Activated CD8-positive, alpha-beta memory T cell treated with anti-CD3 and anti-CD28 coated beads, Interleukin-2, amount 50 U/mL, for 48 hours (primary cell): ENCODE results near the gene TMEFF2.

Experiments used
- DNase-seq: peaks from one replicate; pipeline ENCODE4 v3.0.0-alpha.2; 2020

TMEFF2 gene

DNA sequence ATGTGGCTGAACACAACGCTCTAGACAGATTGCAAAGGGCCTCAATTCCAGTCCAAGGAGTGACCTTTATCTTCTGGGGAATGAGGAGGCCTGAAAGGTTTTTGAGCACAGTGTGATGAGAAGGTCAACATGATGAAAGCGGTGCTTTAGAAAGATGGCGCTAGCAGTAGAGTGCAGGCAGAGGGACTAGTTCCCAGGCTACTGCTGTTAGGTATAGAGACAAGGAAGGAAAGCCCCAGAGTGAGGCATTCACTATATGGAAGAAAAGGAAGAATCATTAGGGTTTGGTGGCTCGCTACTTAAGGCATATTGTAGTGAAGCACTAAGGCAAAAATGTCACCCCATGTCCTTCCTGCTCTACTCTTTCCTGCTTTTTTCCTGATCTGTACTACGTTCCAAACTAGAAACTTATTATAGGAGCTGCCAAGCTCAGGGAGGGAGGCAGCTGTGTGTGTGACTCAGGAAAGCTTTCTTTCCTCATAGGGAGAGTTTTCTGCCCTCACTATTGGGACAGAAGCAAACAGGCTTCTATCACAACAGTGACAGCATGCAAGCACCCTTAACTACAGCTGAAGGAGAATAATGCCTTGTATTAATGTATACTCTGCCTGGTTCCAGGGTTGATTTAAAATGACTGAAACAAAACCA is 187.0 kb downstream of the TMEFF2 start:
- DNase-seq, result no peak

DNA sequence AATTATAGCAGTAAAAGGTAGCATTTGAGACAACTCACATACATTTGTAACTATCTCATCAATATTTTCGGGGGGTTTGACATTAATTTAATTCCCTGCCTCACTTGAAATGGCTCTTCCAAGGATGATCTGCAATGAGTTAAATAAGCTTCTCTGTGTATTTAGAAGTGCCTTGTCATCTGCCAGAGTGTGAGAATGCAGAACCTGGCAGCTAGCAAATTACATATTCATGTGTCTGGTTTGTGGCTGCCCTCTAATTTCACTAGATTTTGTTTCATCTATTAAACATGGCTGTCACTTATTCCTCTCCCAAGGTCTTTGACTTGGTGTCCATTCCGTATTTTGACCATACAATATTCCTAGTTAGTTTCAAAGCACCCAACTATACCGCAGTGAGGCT is 189.5 kb downstream of the TMEFF2 start:
- DNase-seq, result no peak

DNA sequence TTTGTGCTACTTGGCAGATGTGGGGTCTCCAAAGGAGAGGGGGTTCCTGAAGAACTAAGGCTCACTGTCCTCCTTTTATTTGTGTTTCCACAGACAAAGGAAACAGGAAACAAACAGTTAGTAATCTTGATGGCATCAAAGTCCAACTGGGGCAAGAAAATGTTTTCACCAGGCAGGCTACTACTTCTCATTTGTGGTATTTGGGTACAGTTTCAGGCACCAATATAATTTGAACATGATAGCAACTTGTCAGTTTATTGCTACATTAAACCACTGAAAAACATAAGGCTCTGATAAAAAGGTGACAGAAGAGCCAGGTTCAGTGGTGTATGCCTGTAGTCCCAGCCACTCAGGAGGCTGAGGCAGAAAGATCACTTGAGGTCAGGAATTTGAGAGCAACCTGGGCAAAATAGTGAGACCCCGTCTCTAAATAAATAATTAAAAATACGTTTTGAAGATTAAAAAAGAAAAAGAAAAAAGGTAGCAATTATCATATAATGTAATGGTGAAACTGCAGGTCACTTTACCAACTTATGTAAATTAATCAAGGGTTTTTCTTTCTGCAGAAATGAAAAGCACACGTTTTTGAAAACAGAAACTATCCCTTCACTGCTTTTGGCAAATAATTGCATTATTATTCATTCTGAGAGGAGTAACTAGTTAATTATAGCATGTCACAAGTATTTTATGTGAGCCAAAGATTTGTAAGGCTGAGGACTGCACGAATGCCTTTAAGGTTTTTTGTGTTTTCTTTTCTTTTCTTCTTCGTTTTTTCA is 190.4 kb downstream of the TMEFF2 start:
- no peak for DNase-seq

DNA sequence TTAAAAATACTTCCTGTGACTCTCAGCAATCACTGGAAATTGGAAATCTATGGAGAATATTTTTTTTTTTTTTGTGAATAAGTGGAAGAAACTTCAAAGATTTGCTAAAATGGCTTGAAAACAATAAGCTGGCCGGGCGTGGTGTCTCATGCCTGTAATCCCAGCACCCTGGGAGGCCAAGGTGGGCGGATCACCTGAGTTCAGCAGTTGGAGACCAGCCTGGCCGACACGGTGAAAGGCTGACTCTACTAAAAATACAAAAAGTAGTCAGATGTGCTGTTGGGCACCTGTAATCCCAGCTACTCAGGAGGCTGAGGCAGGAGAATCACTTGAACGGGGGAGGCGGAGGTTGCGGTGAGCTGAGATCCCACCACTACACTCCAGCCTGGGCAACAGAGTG is 192.3 kb downstream of the TMEFF2 start:
- no peak for DNase-seq

DNA sequence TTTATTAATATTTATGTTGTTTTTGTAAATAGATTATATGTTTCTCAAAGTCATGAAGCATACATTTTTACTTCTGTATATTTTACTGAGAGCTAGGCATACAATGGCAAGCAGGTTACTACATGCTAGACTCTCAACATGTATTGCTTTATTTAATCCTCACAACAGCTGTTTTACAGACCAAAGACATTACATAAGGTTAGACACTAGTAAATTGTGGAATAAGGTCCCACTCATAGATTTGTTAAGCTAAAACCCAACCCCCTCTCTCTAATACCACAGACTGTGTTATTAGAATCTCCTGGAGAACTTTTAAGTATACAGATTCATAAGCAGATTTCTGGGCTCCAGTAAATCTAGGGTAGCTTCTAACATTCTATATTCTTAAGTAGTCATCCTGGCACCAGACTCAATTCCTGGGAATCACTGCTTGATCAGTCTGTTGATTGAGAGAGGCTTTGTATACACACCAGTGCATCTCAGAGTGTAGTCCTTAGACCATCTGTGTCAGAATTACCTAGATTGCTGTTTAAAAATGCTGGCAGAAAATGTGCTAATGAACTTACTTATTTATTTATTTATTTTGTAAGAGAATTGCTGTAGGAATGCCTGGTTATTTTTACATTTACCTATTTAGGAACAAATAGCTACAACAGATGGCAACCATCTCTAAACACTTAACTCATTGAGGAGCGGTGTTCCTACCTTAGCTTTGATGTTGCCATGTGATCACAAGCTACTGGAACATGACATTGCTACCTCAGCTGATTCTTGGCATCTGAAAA is 194.3 kb downstream of the TMEFF2 start:
- no peak for DNase-seq

DNA sequence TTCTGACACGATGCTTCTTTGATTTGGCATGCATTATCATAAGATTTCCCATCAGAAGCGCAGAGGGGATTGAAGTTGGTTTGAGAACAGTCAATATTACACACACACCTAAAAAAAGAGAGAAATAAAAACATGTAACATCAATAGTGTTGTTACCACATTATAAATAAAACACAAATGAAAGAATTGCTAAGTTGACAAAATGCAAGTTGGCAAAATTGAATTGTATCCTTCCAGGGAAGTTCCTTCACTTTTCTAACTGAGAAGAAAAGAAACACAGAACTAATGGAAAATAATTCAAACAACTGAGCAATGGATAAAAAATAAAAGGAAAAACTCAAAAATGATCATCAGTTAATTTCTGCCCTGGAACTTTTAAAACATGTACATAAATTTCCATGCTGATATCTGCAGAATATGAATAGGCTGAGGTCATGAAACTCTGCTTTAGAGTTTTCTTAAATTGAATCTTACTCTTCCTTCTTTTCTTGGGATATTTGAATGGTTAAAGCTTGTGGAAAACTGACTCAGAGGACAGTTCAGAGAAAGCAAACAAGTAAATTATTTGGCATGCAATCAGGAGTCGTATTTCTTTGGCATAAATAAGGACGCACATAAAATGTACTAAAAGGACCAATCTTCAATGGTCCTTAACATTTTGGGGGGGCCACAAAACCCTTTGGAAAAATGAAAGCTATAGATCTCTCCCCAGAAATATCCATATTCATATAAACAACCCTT is 195.5 kb downstream of the TMEFF2 start:
- no peak for DNase-seq

DNA sequence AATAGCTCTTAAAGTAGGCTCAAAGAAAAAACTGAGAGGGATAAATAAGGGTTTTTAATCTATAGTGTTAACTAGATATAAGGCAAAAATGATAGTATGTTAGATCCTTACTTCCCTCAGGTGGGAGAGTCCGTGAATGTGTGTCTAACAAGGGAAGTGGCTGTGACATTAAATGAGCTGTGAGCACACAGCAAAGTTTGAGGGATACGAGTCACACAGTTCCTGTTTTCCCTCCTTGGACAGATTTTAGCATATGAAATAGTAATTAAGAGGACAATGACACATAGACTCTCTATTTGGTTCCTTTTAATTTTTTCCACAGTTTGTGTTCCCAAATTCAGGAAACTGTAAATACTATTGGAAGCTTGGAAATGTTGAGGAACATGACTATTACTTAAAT is 199.4 kb downstream of the TMEFF2 start:
- DNase-seq, result no peak

DNA sequence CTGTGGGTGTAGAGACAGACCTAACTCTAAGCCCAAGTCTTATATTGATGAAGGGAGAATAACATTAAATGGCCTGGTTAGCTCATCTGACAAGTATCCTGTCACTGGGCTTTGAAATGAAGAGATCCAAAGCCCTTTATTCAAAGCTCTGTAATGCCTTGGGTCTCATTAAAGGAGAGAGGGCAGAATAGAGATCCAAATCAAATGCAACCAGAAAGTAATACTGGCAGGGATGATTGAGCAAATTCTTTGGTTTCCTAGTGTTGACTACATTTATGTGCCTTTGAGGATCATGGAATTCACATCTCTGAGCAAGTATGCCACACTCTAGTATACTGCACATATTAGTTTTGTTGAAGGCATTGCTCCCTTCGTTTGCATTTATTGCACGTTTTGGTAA is 200.0 kb downstream of the TMEFF2 start:
- DNase-seq, result no peak

DNA sequence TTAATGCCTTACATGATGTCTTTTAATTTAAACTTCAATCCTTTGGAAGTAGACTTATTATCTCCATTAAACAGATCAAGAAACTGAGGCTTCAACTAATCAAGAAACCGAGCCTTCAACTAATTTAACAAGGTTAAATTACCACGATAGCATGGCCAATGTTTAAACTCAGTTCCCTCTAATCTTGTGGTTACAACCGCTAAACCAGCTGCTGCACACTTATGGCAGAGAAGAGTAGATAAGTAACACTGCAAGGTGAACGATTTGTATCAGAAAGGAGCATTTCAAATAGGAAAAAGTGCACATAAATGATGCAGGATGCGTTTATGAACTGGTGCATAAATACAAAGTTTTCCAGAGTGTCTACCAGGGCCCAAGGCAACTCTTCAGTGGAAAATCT is 203.3 kb downstream of the TMEFF2 start:
- no peak for DNase-seq

DNA sequence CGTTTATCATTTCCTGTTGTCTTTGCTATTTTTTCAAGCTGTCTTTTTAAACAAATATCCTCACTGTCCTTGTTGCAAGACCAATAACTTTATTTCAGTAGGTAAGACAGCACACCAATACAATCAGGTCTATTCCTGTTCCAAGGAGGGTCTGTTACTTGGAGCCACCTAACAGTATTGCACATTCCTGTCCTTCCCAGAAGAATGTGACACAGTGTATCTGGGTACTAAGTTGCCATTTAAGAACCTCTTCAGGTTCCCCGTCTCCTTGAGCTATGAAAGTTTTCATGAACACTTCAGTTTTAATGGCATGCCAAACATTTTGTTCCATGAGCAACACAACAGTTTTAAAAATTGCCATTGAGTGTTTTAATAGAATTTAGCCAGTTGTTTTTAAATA is 209.0 kb downstream of the TMEFF2 start:
- DNase-seq, result no peak

DNA sequence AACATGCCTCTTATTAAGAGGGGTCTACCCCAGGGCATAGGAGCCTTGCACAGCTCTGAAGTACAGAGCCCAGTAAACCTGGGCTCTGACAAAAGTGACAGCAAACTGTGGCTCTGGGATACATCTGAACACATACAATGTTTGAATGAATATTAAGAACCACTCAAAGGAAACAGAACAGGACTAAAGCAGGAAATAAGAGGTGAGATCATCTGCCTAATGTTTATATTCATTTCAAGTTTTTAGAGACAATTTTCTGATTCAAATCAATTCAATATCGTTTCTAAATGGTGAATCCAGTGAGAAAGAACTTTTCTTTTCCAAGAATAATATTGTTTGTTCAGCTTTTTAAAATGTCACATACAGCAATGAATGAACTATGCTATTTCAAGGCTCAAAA is 211.1 kb downstream of the TMEFF2 start:
- no peak for DNase-seq

DNA sequence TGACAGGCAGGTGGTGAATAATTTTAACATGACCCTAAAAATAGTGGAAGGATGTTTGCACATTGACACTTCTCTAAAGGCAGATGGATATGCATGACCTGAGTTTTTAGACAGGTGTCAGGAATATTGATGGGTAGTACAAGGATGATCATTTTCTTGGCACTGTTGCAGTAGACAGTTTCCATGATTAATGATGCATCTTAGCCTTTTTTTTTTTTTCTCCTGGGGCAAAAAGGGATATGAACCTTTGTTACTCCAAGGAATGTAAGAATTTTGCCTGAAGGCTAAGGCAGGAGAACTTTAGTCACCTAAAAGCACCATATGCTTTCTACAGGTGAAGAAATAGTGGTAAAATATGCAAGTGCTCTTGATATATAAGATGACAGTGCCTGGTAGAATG is 211.5 kb downstream of the TMEFF2 start:
- DNase-seq, result no peak

DNA sequence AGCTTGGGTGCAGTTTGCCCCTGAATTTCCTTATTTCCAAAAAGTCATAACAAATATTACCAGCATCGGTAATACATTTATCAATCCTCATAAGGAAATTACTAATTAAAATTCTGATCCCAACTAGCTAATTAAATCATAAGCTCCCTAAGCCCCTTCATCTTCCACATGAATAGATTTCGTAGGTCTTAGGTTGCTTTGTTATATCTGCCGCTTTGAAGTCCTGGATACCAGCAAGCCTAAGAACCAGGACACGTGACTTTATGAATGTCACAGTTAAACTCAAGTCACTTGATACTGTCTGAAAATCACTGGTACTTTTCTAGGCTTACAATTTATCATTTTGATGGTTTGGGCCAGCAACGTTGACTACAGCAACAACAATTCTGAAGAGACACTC is 213.0 kb downstream of the TMEFF2 start:
- DNase-seq, result no peak

DNA sequence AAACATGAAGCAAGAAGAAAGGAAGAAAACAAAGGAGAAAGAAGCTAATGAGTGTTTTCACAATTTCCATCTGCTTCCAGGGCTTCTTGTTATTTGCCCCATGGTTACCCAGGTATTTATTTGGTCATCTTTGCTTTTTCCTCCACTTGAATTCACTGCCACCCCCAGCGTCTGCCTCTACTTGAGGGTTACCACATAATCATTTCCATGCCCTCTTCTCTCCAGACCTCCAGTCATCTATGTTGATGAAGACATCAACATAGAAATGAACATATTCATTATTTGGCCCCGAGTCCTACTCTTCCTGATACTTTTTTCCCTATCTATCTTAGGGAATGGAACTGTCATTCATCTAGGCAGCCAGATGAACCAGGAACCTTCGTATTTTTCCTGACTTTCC is 214.2 kb downstream of the TMEFF2 start:
- DNase-seq, result no peak

DNA sequence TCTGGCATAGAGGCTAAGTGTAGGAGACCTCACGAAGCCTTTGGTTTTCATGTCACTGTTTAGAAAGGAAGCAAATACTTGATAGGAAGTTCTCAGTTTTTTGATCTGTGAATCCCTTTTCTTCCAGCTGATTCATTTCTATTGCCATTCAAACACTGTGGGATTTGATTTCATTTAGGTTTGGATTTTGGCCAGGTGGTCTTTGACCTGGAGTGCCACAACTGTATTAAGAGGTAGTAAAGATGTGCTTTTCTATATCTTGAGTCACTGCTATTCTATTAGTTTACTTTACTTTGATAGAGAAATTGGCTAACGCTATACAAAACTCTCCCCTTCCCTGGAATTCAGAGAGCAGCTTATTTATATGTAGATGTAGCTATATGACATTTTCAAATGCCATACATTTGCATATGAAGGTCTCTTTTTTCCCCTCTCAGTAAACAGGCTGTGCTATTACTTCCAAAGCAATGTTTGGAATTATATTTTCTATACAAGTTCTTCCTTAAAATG is 215.5 kb downstream of the TMEFF2 start:
- no peak for DNase-seq

DNA sequence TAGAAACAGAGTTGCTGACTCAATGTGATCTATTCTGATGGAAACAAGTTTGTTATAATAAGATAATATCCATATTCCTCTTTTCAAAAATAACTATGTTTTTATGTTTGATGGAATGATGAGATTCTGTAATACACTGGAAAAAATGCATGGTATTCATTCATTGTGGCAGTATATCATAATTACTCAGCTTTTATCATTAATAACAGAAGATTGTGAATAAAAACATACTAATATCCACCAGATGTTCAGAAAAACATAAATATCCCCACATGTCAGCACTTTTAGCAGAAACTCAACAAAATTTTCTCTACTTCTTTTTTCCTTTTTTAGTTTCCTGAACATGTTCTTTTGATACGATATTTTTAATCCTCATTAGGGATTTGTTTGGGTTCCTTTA is 217.0 kb downstream of the TMEFF2 start:
- no peak for DNase-seq

DNA sequence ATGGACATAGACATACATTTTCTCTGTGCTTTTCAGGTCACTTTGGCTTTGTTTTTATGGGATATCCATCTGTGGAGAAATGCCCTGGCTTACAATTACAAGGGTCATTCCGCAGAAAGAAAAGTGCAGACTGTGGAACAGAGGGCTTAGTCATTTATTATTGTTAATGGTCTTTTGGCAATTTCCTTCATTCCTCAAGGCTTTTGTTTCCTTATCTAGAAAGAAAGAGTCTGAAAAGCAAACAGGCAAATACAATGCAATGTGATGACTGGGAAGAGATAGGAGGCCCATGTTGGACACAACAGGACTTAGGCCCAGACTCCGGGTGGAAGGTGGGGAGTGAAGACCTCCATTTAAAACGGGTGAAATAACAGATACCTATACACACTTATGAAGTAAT is 218.3 kb downstream of the TMEFF2 start:
- DNase-seq, result no peak

DNA sequence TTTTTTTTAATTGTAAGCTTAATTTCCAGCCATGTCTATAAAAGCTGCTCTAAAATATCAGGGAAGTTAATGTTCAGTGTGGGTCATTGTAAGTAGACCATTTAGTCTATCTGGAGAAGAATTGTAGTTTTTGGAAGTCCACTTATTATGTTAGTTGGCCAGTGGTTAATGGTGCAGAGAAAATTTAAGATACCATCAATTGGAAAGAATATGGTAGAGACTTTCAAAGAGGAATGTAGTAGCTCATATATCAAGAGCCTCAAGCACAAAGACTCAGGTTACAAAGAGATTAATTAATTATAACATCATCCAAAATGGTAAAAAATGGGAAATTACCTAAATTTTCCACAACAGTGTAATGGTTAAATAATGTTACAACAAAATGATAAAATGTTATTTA is 220.1 kb downstream of the TMEFF2 start:
- DNase-seq, result no peak

DNA sequence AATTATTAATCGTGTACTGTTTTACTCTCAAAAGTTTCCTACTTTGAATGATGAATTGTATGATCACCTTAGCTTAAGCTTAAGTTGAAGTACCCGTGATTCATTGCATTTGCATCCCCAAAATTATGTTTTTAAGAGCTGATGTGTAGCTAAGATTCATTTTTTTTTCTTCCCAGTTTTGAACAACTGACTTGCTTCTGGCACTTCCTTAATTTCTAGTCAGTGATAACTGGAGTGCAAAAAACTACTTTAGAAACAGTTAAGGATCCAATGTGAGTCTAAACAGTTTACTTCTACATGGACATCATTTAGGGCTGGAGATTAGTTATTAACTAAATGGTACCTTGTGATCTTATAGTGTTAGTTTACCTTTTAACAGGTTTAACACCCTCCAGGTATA is 223.9 kb downstream of the TMEFF2 start:
- DNase-seq, result no peak

DNA sequence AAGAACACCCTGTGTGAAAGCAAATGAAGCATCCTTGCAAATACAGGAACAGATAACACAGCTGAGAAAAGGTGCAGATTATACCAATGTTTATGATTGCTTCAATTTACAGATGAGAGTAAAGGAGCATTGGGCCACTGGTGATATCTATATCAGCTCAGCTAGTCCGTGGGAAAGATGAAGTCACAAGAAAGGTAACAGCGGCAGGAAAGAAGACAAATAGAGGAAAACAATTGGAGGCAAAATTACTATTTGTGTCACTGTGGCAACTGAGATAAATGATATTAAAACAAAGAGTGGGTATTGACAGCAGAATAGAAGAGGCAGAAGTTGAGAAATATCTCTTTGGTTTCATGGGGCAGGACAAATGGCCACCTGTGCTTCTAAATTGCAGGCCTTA is 226.6 kb downstream of the TMEFF2 start:
- no peak for DNase-seq

DNA sequence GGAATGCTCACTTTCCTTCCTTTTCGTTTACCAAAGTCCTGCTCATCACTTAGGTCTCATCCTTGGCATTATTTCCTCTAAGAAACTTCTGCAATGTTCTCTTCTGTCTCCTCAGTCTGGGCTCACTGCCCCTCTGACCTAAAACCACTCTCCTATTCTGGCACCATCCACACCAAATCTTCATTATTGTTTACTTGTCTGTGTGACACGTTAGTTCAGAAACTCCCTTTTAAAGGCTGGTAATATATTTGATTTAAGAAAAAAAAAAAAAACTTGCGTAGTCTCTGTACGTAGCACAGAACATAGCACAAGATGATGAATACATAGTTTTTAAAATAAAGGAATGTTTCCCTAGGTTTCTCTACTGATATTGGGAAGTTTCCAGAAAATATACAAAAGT is 229.0 kb downstream of the TMEFF2 start:
- no peak for DNase-seq

DNA sequence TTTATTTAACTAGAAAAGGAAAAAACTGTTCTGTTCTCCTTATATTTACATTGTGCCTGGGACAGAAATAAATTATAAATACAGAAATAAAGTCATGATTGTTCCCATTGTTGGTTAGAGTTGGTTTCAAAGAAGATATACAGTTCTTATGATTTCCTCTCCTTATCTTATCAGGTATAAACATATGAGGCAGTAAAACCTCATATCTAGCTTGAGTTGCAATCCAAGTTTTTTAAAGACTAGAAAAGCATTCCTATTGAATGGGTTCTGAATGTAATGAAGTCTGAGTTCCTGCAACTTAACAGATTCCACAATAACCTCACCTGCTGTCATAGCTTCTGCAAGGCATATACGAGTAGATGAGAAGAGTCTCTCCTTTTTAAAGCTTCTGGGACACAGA is 233.2 kb downstream of the TMEFF2 start:
- no peak for DNase-seq

DNA sequence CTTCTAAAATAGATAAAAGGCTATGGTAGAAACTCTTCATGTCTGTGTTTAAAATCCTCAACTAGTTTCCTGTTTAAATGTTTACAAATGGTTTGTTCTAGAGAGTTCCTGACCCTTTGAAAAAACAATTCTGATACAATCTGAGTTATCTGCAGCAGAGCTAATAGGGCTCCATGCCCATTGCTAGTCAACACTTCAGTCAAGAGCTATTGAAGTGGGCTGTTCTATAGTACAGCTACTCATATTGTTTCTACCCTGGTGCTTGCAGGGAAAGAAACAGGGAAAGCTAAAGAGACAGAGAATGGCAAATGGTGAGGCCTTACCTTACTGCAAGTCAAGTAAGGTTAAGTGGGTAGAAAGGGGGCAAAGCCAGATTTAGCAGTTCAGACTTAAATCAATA is 235.5 kb downstream of the TMEFF2 start:
- DNase-seq, result no peak
